NB4 (cell line): Measurements from ENCODE around the gene LMNA.

ENCODE experiments used
- CTCF ChIP-seq: IDR thresholded peaks from one replicate; pipeline ENCODE4 v1.5.1; 2012; ENCODE audit warnings: low read depth, low read length
- POLR2A ChIP-seq: IDR thresholded peaks from 2 replicates; pipeline ENCODE4 v1.6.1; 2011; ENCODE audit warnings: mild to moderate bottlenecking; ENCODE audit not compliant: insufficient read length; ENCODE audit errors: extremely low read depth

- TF ChIP-seq CTCF (no peak), POLR2A (no peak)
Observed at GRCh38 chr1:156119503-156120209, 5.1 kb downstream of the LMNA start.
